ENCODE data around the gene MYL10.

The MYL10 gene

DNA sequence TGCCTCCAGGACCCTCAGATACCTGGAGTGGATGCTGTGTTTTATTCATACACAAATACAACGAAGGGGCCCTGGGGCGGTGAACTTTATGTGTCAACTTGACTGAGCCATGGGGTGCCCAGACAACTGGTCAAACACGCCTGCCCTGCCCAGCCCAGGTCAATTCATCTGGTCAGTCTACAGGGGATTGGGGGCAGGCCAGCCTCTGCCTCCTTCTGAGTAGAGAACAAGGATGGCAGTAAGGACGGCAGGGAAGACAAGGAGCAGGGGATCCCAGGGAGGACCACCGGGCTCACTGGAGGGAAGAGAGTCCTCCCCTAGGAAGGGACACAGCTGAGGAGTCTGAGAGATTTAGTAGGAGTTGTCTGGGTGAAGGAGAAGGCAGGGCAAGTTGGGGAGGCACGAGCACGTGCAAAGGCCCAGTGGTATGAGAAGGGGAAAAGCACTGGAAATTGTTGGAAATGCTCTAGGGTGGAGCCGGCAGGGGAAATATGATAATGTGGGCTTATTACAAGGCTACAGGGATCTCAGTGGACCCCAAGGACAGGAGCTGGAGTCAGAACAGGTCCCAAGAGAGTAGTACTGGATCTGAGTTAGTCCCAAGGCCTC is 63.4 kb downstream of the MYL10 start:
- ATAC-seq (no peak), DNase-seq (no peak)

DNA sequence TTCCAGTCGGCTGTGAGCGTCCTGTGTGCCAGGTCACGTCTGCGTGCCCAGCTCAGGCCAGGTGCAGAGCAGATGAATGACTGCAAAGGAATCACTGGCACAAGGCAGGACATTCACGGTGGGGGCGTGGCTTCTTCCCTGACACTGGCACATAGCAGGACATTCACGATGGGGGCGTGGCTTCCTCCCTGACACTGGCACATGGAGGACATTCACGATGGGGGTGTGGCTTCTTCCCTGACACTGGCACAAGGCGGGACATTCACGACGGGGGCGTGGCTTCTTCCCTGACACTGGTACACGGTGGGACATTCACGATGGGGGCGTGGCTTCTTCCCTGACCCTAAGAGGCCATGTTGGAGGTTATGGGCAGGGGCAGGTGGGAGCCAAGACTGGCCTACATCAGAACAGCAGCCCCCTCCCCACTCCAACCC is 64.3 kb downstream of the MYL10 start:
- DNase-seq = no peak
- no peak for ATAC-seq

DNA sequence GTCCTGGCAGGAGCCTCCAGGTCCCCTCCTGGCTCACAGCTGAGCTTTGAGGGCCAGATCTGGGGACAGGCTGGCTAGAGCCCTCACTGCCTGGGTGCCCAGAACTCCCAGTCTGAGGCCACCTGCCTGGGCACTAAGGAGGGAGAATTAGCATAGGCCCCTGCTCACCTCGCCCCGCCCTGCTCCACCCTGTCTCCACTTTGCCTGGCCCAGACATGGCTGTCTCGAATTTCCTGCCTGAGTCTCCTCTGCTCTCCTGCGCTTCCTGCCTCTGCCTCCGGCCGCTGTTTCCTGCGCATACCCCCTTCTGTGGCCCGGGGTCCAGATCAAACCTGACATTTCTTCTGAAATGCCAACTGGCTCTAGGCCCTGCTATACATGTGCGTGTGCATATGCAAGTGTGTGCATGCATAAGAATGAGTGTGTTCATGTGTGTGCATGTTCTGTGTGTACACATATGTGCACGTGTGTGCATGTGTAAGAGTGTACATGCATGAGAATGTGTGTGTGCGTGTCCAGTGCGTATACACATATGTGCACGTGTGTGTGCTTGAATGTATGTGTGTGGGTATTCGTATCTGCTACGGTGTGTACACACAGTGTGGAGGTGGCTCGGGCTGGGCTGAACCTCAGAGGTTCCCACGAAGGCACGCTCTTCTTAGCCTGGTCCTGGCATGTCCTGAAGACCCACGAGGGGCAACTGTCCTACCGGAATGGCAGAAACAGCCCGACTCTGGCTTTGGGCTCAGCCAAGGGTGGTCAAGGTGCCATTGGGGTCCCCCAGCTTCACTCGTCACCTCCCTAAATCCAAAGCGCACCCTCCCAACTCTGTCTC is 64.9 kb downstream of the MYL10 start:
- no peak for ATAC-seq
- no peak for DNase-seq
